T1000 (cell line): ENCODE data around the gene GRIA4.
"Not testable (repeated sequence)": the region's sequence is repeated elsewhere in the genome, so short reads cannot be mapped to it uniquely, and the experiment has no call there.

Source experiments
- DNase-seq: peaks from one replicate; lab custom pipeline; 2025; ENCODE audit warnings: mixed read lengths; lab: John Stamatoyannopoulos, UW

The GRIA4 gene

DNA sequence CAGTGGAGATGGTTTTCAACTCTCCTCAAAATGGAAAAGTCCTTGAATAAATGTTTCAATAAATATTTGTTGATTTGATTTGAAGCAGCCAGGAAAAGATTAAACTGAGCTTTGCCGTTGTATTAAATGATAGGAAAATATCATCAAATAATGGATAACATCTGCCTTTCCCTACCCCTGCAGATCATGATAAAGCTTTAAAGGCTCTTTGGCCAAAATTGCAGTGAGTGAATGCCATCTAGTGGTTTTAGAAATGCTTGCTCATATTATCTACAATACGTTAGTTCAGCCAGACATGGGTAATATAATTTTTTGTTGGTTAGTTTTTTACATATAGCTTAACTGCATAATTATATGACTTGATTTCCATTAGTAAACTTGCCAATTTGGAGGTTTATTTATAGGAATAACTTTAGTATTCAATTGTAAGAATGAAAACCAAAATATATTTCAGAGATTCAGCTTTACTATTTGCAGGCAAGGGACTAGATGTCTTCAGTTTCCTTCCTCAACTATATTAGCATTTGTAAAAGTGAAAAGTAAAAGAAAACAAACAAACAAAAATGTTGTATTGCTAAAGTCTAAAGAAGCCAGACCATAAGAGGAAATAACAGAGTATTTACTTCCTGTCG lies 253.0 kb downstream of the GRIA4 start:
- DNase-seq, result no peak

DNA sequence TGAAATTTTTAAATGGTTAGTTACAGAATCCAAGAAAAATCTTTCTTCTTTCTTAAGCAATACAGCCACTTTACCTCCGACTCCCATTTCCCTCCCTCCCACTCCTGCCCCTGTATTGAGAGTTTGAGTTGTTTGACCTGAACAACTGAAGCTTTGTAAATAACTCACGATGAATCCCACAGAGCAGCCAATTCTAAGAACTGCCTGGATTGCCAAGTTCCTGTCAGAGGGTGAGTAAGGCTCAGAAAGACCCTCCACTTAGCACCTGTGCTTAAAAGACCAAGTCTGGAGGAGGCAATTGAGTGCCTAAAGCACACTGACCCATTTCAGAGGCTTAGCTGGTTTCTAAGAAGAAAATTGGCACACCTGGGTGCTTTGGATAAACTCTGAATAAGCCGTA lies 253.7 kb downstream of the GRIA4 start:
- no peak for DNase-seq

DNA sequence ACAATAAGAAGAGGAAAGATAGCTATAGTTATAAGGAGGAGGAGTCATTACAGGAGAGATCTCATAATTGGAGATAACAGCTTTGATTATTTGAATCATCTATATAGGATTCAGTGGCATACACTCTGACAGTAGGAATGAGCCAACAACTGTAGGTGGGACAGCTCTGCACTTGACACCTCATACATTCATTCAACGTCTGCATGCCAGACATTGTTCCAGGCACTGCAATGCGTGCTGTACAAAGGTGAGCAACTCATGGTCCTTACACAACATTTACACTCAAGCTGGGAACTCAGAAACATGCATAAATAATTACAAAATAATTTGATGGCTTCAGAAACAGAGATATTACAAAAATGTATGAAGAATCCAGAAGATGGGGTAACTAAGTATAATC lies 257.9 kb downstream of the GRIA4 start:
- no peak for DNase-seq

DNA sequence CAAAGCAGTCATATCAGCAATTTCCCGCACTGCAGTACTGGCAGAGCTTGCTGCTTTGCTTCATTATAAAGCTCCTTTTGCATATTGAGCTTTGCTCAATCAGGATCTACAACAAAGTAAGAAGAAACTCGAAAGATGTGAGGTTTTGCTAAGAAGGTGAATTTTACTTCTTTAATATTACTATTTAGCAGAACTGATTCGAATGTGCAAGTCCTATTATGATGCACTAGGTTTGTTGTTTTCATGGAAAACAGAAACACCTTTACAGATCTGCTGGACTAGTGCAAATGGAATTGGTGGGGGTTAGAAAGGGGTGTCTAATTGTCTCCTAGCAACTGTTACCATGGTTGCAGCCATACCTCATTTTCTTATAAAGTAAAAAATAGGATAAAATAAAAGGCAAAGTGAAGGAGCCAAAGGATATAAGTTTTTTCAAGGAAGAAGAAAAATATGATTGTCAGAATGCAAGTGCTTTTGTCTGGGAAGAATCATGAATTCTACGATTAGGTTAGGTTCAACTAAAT lies 259.0 kb downstream of the GRIA4 start:
- DNase-seq, result no peak

DNA sequence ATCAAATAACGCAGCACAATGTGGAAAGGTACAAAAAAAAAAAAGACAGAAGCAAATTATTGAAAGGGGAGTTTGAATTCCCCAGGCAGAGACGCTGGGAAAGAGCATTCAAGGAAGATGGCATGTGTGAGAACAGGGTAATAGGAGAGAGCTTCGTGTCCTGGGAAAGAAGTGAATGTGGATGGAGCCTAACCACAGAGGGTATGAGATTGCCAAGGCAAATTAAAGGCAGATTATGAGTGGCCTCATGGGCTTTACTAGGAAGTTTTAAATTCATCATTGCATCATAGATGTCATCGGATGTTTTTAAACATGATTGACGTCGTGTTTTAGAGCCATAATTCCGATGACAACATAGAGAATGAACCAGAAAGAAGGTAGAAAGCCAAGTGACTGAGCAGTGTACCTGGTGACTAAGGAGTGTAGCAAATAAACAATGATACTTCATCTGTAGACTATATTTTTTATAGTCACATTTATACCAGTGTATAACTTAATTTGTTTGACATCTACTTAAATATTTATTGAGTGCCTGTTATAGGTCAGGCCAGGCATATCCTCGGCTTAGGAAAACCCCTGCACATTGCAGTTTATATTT lies 260.7 kb downstream of the GRIA4 start:
- no peak for DNase-seq

DNA sequence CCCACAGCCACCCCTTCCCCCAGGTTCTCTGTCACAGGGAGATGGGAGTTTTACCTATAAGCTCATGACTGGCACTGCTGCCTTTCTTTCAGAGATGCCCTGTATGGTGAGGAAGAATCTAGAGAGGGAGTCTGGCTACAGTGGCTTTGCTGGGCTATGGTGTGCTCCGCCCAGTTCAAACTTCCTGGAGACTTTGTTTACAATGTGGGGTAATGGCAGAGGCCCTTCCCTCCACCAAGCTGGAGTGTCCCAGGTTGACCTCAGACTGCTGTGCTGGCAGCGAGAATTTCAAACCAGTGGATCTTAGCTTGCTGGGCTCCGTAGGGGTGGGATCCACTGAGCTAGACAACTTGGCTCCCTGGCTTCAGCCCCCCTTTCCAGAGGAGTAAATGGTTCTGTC lies 268.6 kb downstream of the GRIA4 start:
- DNase-seq, result no peak

DNA sequence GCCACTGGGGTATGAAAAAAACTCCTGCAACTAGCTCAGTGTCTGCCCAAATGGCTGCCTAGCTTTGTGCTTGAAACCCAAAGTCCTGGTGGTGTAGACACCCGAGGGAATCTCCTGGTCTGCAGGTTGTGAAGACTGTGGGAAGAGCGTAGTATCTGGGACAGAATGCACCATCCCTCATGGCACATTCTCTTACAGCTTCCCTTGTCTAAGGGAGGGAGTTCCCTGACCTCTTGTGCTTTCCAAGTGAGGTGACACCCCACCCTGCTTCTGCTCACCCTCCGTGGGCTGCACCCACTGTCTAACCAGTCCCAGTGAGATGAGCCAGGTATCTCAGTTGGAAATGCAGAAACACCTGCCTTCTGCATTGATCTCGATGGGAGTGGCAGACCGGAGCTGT lies 269.1 kb downstream of the GRIA4 start:
- not testable (repeated sequence) for DNase-seq

DNA sequence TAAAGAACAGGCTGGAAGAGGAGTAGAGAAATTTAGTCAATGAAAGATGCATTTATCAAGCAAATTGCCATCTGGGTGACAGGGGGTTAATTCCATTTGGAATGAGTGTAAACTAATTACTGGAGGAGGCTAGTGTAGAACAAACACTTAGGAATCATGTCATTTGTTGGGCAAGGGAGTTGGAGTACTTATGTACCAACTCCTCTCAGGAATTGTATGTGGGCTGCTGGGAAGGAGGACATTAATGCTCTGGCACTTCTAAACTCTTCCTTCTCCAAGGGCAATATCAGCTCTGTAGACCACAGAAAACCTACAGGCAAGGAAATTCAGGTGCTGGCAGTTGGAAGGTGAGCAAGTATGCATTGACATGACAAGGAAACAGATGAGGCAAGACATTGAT lies 271.2 kb downstream of the GRIA4 start:
- DNase-seq, result no peak

DNA sequence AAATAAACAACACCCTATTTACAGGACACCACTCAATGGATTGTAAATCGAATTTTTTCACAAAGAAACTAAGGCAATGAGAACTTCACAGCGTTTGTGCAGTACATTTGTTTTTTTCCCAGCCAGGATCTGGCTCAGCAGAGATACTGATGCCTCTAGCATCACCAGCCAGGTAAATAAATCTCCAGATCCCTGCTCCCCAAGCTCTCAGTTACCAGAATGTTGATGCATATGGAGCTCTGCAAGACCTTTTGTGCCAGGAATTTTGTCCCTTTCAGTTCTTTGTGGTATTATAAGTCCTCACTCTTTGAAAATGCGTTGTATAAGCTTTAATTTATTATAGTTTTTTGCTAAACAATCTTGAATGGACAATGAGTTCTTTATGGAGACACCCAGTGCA lies 274.6 kb downstream of the GRIA4 start:
- no peak for DNase-seq

DNA sequence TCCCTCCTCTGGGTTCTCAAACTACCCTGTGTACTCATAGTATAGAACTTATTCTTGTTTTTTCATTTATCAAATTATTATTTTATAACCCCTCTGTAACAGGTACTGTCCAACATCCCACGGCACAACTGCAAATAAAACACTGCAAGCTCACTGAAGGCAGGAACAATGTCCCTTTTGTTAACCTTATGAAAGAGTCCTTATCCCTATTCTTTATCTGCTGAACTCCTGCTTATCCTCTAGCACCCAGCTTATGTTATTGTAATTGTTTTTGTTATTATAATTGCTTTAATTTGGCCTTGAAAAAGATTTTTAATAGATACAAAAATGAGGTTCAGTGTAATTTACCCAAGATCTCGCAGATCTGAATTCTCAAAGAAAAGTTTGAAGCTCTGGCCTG lies 281.8 kb downstream of the GRIA4 start:
- no peak for DNase-seq

DNA sequence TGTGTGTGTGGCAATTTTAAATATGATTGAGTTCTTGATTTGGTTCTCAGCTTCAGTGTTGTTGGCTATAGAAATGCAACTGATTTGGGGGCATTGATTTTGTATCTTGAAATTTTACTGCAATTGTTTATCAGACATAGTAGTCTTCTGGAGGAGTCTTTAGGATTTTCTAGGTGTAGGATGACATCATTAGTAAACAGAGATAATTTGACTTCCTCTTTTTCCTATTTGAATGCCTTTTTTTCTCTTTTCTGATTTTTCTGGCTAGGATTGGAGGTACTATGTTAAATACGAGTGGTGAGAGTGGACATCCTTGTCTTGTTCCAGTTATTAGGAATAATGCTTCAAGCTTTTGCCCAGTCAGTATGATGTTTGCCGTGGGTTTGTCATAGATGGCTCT lies 287.3 kb downstream of the GRIA4 start:
- no peak for DNase-seq

DNA sequence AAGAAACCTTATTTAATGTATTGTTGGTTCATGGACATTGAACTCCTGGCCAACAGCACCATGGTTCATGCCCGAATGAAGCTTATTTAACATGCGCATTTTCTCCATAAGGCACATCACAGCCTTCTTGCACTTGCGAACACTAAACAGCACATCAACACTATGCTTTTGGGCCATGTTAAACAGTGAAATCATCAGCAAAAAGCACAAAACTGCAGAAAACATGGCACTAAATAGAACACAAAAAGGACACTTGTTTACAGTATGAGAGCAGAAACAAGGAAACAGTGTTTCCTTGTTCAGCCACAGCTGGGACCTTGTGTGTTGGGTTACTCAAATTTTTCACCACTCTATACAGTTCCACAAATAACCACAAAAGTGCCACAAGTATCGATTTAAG lies 289.9 kb downstream of the GRIA4 start:
- DNase-seq, result no peak

DNA sequence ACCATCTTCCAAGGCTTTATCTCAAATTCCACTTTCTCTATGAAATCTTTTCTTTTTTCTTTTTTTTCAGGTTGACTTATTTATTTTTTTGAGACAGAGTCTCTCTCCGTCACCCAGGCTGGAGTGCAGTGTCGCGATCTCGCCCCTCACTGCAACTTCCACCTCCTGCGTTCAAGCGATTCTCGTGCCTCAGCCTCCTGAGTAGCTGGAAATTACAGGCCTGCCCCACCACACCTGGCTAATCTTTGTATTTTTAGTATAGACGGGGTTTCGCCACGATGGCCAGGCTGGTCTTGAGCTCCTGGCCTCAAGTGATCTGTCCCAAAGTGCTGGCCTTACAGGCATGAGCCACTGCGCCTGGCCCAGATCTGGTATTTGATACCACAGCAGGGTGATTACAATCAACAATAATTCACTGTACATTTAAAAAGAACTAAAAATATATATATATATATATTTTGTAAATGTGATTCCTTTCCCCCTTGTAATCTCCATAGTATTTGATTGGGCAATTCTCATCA lies 290.7 kb downstream of the GRIA4 start:
- DNase-seq, result no peak

DNA sequence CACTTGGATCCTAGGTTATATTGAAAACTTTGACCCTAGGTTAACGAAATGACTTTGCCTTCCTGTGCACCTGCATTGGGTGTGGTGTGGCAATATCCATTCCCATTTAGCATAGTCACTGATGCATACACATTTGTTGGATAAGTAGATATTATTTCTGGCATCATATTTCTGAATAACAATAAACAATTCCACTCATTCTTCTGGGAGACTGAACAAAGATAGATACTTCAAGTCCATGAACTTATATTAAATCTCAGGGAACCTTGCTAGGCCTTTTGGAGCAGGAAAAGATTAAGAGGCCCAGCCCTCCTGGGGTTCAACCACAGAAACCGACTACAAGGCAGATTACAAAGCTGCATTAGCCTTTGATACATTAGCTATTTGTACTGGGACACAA lies 293.2 kb downstream of the GRIA4 start:
- no peak for DNase-seq

DNA sequence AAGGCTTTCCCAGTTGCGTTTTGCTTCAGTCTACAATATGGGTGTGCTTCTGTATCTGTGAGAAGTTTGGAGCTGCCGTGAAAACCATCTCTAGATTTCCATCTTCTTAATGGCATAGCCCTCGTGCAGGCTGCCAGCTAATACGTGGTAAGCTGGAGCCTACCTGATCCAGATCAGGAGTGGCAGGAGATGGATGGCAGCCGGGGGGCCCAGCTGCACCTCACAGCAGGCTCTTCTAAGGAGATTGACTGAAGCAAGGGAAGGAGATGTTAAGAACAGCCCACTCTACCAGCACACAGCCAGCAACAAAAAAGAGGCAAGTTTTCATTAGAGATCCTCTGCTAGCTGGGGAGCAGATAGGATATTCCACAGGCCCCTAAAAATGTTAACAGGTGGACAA lies 296.6 kb downstream of the GRIA4 start:
- no peak for DNase-seq

DNA sequence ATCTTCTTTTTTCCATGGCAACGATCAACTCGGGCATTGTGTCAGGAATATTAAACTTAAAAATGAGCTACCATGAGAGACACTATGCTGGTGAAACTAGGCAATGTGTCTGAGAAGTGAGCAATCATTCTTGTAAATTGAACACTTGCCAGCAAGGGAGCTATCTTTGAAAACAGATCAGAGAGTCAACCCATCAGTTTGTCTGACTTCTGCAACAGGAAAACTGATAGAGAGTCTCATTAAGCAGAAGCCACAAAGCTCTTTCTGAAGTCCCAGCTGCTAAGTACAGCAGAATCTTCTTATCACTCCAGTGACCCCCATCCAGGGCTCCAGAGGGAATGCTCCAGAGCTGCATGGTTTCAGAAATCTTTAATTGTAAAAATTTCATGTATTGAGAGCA lies 297.4 kb downstream of the GRIA4 start:
- DNase-seq, result no peak

DNA sequence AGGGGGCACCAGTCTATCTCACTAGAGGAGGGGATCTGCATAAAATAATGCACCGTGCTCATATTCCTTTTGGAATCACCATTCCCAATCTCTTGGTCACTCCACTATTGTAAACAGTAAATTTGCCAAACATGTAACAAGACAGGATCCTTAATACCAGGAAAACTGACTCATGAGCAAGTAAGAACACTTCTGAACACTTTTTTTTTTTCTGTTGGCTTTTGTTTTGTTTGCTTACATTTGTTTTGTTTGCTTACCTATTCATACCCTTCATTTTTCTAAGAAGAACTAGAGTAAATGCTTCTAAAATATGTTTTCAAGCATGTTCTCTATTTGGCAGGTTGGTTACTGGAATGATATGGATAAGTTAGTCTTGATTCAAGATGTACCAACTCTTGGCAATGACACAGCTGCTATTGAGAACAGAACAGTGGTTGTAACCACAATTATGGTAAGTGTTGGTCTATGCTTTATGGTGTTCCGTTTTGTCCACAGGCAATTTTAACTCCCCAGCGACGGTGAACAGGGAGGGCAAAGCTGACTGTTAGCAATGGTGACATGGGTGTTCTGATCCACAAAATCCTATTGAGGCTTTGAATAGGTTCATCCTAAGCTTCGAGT lies 300.3 kb downstream of the GRIA4 start:
- no peak for DNase-seq

DNA sequence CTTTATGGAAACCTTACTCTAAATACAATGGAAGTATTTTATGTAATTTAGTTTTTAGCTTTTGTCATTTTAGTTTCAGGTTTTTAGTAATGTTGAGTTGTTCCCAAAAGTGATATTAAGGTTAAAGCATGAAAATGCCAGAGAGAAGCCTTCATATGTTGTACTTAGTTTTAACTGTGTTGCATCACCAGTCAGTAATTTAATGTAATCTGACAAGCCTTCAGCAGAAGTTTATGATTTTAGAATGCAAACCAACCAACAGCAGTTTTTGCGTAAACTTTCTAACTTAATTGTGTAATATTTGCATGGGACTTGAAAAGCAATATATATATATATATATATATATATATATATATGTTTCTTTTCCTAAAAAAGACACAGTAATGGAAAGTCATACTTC lies 301.6 kb downstream of the GRIA4 start:
- no peak for DNase-seq

DNA sequence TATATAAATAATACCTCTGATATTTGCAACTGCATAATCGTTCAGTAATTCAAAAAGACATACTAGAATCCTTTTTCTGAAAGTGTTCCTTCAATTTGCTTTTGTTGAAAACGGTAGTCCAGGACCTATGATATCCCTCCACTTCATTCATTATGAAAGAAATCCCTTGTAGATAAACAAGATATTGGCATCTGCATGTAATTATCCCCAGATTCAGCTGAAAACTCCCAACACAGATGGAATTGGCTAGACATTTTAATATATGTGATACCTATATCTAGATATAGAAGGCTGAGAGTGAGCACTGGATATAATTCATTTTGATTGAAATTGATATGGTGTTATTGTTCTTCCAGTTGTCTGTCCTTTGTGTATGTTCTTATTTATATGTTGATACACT lies 302.8 kb downstream of the GRIA4 start:
- no peak for DNase-seq

DNA sequence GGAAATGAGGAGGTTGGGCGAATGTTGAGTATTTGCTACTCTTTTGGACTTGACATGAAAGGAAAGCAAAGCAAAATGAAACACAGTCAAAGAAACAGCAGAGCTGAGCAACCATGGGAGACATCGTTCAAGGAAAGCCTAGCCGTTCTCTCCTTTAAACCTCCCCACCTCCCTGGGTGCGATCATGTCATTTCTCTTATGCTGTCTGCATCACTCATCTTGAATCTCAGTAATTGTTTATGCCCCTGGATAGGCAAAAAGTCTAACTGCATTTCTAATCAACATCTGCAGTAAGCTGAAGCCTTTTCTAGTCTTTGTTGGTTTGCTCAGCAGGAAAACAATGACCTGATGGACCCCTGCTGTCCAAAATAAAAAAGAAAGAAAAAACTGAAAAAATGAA lies 305.1 kb downstream of the GRIA4 start:
- no peak for DNase-seq

DNA sequence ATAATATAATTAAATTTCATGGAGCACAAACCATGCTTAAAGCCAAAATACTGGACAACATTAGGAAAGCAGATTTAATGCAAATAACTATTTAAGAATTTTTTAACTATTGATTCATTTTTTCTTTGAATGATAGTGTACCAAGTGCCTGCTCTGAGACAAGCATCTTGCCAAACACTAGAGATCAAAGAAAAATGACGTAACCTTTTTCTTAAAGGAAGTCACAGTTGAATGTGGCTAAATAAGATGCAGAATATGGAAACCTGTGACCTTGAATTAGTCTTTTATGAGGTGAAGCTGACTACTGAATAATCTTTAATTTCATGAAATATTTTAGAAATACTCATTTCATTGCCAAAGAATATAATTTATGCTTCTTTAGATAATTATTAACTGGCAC lies 308.2 kb downstream of the GRIA4 start:
- no peak for DNase-seq

DNA sequence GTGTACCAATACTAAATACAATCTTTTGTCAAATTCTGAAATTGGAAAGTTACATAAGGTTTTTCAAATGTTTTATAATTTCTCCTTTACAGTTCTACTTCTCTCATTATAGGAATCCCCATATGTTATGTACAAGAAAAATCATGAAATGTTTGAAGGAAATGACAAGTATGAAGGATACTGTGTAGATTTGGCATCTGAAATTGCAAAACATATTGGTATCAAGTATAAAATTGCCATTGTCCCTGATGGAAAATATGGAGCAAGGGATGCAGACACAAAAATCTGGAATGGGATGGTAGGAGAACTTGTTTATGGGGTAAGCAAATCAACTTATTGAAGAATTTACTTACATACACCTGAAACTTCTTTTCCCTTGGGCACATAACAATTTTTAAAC lies 308.7 kb downstream of the GRIA4 start:
- no peak for DNase-seq

DNA sequence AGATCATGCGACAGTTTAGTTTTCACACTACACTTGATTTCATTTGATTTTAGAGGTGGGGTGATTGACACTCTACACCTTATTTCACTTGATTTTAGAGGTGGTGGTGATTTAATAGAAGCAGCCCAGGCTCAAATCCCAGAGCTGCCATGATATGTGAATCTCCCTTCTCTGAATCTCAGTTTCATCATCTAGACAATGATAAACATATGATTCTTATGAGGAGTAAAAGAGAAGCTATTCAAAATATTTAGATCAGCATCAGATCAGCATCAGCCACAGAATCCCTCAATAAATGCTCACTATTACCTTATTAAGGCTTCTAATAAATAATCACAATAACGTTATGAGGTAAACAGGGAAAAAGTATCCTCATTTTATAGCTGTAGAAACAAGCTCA lies 313.4 kb downstream of the GRIA4 start:
- DNase-seq, result no peak
